ENCODE data around the gene GID8.
"Not testable (repeated sequence)": the region's sequence is repeated elsewhere in the genome, so short reads cannot be mapped to it uniquely, and the experiment has no call there.

GID8 gene

GRCh38 chr20:62959101-62959971 lies 21.4 kb downstream of the GID8 start:
- no peak for DNase-seq

GRCh38 chr20:62959998-62960436 lies 22.1 kb downstream of the GID8 start:
- no peak for DNase-seq

GRCh38 chr20:62960446-62961309 lies 22.7 kb downstream of the GID8 start:
- DNase-seq: not testable (repeated sequence)

GRCh38 chr20:62961310-62961783 lies 23.4 kb downstream of the GID8 start:
- DNase-seq: no peak

GRCh38 chr20:62961799-62962198 lies 23.9 kb downstream of the GID8 start:
- no peak for DNase-seq

- no peak for DNase-seq
Observed at GRCh38 chr20:62962221-62962879, 24.4 kb downstream of the GID8 start.

- DNase-seq: no peak
Observed at GRCh38 chr20:62962891-62963613, 25.1 kb downstream of the GID8 start.

- no peak for DNase-seq
Observed at GRCh38 chr20:62963614-62964397, 25.9 kb downstream of the GID8 start.

- DNase-seq: no peak
Observed at GRCh38 chr20:62964700-62965099, 26.8 kb downstream of the GID8 start.

- DNase-seq: no peak
Observed at GRCh38 chr20:62965363-62965771, 27.4 kb downstream of the GID8 start.

- DNase-seq: no peak
Observed at GRCh38 chr20:62966212-62967148, 28.5 kb downstream of the GID8 start.

GRCh38 chr20:62967149-62967501 lies 29.2 kb downstream of the GID8 start:
- no peak for DNase-seq

GRCh38 chr20:62967628-62968351 lies 29.8 kb downstream of the GID8 start:
- no peak for DNase-seq

GRCh38 chr20:62968378-62969178 lies 30.6 kb downstream of the GID8 start:
- no peak for DNase-seq

GRCh38 chr20:62969179-62969760 lies 31.3 kb downstream of the GID8 start:
- no peak for DNase-seq

GRCh38 chr20:62969939-62970306 lies 32.0 kb downstream of the GID8 start:
- DNase-seq: no peak

- no peak for DNase-seq
Observed at GRCh38 chr20:62970307-62971210, 32.6 kb downstream of the GID8 start.
